Brain pericyte (primary cell): Measurements from ENCODE around the gene NLRC5.

Experiments
- DNase-seq: peaks from one replicate; pipeline ENCODE4 v3.0.0-alpha.2; 2012; ENCODE audit warnings: low read depth, low spot score

The NLRC5 gene

GRCh38 chr16:57025941-57026777 lies 36.8 kb downstream of the NLRC5 start:
- DNase-seq, result no peak

DNA sequence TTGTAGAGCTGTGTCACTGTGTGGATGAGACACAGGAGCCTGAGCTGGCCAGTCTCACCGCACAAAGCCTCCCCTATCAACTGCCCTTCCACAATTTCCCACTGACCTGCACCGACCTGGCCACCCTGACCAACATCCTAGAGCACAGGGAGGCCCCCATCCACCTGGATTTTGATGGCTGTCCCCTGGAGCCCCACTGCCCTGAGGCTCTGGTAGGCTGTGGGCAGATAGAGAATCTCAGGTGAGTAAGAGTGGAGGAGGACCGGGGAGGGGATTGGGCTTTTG lies 37.4 kb downstream of the NLRC5 start:
- DNase-seq, result no peak

DNA sequence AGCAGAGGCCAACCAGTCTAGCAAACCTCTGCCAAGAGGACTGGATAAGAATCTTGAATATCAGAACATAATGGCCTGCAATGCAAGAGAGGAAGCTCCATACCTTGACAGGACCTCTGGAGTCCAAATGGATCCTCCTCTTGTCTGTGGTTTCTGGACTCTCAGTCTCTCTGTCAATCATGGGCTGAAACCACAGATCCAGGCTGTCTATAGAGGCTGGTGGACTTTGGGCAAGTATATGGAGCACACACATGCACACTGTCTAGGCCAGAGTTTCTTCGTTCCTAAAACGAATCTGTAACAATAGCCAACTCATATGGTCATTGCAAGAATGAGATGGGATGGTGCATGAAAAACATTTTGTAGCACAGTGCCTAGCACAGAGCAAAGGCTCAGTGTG lies 37.7 kb downstream of the NLRC5 start:
- DNase-seq, result no peak

DNA sequence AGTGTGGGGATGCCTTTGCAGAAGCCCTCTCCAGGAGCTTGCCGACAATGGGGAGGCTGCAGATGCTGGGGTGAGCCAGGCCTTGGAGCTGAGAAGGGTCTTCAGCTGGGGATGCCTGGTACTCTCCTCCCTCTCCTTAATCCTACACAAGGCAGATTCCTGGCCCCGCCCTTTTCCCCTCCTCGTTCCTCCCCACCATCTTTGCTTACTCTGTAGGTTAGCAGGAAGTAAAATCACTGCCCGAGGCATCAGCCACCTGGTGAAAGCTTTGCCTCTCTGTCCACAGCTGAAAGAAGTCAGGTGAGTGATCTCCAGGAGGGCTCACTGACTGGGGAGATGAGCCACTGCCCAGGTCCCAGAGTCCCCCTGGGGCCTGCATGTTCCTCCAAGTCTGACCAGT lies 38.7 kb downstream of the NLRC5 start:
- DNase-seq, result no peak

DNA sequence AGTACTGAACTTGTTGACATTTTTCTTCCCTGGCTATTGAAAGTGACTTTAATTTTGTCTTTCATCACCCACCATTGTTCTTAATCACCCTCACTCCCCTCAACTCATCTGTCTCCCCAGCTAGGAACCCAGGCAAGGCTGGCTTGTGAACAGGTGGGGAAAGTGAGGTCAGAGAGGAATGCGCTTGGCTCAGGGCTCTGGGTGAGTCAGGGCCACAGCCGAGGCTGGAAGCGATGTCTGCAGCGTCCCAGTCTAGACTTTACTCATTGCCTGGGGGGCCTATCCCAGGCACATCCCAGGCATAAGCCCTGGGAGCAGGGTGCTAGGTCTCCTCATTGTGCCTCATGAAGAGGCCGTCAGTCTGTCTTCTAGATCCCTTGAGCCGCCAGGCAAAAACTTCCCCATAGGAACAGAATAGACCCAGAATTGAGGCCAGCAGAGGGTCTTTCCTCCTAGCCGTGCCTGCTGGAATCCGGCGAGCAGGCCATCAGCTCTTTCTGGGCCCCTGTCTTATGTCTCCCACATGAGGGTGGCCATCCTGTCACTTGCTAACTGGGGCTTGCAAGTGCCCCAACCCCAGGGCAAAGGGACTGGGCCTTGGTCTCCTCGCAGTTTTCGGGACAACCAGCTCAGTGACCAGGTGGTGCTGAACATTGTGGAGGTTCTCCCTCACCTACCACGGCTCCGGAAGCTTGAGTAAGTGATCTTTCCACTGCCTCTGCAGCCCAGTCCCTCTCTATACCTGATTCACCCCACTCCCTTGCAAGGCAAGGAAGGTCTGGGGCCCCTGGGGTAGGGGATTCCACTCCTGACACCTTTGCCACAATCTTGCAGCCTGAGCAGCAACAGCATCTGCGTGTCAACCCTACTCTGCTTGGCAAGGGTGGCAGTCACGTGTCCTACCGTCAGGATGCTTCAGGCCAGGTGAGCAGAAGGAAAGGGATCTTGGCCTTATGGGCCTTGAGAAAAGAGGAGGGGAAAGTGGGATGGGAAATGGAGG lies 40.1 kb downstream of the NLRC5 start:
- DNase-seq, result no peak

DNA sequence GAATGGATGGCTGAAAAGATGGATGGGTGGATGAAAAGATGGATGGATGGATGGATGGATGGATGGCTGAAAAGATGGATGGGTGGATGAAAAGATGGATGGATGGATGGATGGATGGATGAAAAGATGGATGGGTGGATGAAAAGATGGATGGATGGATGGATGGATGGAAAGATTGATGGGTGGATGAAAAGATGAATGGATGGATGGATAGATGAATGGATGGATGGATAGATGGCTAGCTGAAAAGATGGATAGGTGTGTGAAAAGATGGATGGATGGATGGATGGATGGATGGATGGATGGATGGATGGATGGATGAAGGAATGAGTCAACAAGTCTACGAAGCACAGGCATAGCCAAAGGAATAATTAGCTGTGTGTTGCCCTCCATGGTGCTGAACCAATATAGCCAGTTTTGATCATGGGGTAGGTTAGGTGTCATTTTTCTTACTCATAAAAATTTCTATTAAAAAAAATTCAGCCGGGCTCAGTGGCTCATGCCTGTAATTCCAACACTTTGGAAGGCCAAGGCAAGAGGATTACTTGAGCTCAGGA lies 41.1 kb downstream of the NLRC5 start:
- DNase-seq, result no peak

GRCh38 chr16:57031156-57031555 lies 41.8 kb downstream of the NLRC5 start:
- DNase-seq, result no peak

DNA sequence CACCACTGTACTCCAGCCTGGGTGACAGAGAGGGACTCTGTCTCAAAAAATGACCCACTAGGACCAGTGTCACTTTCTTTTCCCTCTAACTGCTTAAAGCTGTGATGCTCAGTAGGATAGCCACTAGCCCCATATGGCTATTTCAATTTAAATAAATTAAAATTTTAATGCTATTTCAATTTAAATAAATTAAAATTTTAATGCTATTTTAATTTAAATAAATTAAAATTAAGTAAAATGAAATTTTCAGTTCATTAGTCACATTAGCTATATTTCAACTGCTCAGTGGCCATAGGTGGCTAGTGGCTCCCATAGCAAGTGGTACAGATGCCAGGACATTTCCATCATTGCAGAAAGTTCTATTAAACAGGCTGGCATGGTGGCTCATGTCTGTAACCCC lies 43.0 kb downstream of the NLRC5 start:
- DNase-seq, result no peak

DNA sequence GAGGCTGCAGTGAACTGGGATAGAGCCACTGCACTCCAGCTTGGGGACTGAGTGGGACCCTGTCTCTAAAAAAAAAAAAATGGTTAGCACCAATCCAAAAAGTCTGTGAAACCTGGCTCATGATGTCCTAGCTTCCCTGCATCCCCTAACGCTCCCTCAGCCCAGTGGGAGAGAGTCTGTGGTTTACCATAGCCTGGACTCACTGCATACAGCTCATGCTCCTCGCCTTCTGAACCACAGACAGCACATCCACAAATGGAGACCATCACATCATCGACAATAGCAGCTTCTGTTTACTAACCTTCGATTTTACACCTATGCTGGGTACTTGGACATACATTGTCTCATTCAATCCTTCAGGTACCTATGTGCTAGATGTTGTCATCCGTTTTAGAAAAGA lies 43.6 kb downstream of the NLRC5 start:
- no peak for DNase-seq

DNA sequence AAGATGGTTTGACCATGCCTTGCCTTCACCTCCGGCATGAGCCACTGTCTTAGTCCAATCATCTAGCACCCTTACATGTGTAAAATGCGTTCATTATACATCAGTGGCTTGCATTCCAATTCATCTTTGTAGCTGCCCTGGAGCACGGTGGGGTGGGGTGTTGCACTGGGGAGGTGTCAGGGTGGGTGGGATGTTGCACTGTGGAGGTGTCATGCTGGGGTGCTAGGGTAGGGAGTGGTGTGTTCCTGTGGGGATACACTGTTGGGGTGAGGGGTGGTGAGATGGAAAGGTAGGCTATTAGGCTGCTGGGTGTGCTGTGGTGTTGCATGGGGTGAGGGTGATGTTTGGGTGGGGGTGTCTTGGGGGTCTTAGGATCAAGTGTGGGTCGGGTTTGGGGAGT lies 47.0 kb downstream of the NLRC5 start:
- DNase-seq, result no peak

- DNase-seq, result no peak
Observed at GRCh38 chr16:57036945-57037344, 47.6 kb downstream of the NLRC5 start.

DNA sequence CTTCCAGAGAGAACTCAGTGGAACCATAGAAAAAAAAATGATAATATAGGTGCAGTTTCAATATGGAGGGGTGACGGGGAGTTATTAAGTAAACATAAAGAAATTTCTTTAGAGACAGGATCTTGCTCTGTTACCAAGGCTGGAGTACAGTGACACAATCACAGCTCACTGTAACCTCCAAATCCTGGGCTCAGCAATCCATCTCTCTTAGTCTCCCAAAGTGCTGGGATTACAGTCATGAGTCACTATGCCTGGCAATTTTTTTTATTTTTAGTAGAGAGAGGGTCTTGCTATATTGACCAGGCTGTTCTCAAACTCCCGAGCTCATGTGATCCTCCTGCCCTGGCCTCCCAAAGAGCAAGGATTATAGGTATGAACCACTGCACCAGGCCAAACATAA lies 48.8 kb downstream of the NLRC5 start:
- DNase-seq, result no peak

DNA sequence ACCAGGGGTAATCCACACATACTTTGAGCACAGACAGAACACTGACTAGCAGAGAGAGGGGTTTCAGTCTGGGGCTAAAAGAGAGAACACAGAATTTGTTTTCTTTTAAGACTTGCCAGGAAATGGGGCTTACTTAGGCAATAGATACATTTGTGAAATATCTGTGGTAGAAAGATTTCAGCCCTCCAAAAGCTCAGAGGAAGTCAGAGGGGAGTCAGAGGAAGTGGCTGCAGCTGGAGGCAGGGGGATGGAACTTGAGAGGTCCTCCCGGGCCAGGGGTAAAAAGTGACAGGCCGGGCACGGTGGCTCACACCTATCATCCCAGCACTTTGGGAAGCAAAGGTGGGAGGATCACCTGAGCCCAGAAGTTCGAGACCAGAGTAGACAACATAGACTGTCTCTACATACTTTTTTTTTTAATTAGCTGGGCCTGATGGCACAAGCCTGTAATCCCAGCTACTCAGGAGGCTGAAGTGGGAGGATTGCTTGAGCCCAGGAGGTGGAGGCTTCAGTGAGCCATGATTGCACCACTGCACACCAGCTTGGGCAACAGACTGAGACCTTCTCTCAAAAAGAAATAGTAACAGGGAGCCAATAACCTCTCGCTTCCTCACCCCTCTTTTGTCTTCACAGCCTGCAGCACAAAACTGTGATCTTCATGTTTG lies 49.9 kb downstream of the NLRC5 start:
- DNase-seq, result no peak

DNA sequence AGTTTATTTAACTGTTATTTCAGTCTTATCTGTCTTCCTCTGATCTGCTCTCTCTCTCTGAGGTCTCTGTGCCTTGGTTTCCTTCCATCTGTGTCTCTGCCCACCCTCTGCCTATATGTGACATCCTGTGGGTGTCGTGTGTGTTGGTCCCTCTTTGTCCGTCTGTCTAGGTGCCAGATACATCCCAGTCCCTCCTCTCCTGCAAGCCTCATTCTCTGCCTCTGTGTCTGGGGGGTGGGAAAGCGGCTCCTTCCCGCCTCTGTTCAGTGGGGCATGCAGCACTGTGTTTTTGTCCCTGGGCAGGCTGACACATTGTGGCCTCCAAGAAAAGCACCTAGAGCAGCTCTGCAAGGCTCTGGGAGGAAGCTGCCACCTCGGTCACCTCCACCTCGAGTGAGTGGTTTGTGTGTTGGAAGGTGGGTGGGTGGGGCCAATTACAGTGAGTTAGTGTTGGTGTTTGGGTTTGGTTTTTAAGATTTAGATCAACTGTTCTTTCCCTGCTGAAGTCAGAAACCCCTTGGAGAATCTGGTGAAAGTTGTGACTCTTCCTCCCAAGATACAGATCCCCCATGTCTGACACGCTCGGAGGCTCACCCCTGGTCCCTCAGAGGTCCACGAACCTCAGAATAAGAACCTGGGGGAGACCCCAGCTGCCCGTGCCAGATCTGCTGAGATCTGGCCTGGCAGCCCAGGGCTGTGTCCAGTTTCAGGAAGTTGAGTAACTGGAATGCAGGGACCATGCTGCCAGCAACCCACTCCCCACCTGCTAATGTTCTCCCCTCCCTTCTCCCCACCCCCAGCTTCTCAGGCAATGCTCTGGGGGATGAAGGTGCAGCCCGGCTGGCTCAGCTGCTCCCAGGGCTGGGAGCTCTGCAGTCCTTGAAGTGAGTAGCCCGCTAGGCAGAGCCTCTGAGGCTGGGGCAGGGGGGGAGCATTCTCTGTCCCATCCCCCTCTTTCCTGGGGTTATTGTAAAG lies 52.1 kb downstream of the NLRC5 start:
- no peak for DNase-seq

DNA sequence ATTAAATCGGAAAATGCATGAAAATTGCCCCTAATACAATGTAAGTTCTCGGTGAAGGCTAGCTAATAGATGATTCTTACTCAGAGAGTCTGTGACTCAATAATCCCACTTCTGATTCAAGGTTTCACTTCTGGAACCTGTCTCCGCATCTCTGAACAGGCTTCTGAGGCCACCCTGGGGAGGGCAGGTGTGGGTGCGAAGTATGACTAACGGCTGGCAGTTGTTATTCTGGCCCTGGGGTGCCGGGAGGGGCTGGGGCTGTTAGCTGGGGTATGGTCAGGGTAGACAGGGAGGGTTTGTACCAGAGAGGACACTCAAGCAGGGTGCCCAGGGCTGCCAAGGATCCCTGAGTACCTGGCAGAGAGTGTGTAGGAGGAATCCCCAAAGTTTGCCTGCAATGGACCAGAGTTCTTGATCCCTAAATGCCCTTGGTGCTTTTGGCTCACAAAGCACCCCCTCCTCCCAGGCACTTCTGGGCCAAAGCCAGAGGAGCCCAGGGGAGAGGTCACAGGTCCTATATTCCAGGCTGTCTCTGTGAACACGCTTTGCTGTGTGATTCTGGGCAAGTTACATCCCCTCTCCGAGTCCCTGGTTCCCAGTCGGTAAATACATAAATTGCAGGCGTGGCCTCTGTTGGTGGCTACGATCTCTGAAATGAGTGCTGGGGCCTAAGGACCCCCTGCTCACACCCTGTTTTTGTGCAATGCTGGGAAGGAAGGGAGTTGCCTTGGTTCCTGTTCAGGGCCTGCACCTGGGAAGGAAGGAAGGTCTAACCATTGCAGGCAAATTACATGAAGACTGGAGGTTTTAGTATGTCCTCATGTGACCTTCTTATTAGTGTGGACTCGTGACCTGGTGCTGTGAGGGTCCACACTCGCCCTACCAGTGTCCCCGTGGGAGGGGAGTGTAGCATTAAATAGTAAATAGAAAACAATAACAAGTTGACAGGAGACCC lies 53.1 kb downstream of the NLRC5 start:
- no peak for DNase-seq

DNA sequence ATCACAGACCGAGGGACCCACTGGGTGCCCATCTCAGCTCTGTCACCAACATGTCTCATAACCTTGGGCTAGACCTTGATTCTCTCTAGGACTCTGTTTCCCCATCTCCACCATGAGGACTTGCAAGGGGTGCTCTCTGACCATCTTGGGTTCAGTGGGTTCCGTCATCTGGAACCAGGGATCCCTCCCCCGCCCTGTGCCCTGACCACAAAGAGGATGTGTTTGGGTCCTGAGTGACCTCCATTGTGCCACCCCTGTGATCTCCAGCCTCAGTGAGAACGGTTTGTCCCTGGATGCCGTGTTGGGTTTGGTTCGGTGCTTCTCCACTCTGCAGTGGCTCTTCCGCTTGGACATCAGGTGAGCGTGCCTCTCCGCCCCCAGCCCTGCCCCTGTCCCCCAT lies 53.9 kb downstream of the NLRC5 start:
- DNase-seq, result no peak

DNA sequence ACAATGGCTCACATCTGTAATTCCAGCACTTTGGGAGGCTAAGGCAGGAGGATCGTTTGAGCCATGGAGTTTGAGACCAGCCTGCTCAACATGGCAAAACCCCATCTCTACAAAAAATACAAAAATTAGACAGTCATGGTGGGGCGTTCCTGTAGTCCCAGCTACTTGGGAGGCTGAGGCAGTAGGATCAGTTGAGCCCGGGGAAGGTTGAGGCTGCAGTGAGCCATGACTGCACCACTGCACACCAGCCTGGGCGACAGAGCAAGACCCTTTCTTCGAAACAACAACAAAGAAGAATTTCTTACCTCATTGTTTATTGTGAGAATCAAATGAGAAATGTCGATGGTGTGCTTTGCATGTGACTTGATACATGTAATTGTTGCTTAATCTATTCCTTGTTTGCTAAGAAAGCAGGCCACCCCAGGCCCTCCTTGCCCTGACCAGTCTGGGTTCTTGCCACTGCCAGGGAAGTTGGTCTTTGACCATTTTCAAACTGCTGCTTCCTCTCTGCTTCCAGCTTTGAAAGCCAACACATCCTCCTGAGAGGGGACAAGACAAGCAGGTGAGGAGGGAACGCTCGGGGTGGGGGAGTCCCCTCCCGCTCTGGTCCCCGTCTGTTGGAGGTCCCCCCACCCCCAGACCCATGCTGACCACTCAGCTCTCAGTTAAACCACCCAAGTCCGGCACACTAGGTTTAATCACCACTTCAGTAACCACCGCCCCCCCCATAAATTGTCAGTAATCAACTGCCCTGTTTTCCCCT lies 55.8 kb downstream of the NLRC5 start:
- no peak for DNase-seq

- no peak for DNase-seq
Observed at GRCh38 chr16:57045694-57046381, 56.5 kb downstream of the NLRC5 start.
